Islet precursor cell (in vitro differentiated cells): ENCODE data around the gene MUC2.

ENCODE experiments used
- DNase-seq: peaks from one replicate; pipeline ENCODE4 v3.0.0-alpha.2; 2018

The MUC2 gene

DNA sequence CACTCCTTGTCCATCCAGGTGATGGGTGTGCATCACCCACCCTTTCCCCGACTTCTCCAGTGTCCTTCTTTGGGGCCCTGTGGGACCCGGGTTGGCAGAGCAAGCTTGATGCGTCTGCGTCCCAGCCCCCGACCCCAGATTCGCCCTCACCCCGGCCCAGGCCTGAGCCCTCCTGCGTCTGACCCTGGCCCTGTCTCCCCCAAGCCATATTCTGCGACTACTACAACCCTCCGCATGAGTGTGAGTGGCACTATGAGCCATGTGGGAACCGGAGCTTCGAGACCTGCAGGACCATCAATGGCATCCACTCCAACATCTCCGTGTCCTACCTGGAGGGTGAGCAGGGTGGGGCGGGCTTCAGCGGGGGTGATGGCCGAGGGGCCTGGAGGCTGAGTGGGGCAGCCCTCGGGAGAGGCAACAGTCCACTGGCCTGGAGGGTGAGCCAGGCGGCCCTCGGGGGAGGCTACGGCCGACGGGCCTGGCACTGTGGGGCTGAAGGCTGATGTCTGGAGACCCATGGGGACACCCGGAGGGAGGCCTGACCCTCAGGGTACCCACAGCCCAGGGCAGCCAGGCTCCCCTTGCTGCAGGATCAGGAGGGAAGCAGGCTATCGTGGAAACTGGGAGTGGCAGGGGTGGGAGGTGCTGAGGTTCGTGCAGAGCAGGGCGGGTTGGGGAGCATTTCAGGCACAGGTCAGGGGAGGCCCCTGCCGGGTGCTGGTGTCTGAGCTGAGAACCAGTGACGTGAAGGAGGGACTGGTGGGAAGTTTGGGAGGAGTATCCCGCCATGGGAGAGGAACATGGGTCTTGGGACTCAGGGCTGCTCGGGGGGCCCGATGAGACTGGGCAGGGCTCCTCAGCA is 15.3 kb downstream of the MUC2 start:
- no peak for DNase-seq

GRCh38 chr11:1090600-1091331 is 16.1 kb downstream of the MUC2 start:
- DNase-seq, result no peak

GRCh38 chr11:1091332-1092083 is 16.8 kb downstream of the MUC2 start:
- no peak for DNase-seq

- no peak for DNase-seq
Observed at GRCh38 chr11:1092145-1092670, 17.5 kb downstream of the MUC2 start.

DNA sequence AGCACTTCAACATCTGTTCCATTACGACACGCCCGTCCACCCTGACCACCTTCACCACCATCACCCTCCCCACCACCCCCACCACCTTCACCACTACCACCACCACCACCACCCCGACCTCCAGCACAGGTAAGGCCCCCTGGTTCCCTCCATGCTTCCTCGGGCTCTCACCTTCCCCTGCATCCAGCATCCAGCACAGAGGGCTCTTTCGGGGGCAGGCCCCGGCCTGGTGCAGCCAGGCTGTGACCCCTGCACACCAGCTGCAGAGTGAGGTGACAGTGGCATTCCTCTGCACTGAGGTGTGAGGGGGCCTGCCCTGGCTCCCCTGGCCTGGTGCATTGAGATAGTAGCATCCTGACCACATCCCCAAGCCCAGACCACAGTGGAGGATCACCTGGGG is 18.2 kb downstream of the MUC2 start:
- no peak for DNase-seq

DNA sequence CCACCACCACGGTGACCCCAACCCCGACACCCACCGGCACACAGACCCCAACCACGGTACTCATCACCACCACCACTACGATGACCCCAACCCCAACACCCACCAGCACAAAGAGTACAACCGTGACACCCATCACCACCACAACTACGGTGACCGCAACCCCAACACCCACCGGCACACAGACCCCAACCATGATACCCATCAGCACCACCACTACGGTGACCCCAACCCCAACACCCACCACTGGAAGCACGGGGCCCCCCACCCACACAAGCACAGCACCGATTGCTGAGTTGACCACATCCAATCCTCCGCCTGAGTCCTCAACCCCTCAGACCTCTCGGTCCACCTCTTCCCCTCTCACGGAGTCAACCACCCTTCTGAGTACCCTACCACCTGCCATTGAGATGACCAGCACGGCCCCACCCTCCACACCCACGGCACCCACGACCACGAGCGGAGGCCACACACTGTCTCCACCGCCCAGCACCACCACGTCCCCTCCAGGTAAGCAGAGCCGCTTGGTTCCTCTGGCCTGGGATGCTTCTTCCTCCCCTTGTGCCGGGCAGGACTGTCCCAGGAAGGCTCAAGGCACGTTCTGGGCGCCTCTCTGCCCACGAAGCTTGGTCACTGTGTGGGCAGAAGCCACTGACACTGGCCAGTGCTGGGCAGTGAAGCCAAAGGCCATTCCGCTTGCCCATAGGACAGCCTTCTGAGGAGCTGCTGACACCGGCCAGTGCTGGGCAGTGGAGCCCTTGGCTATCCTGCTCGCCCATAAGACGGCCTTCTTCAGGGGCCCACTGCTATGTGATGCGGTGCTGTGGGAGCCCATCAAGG is 25.1 kb downstream of the MUC2 start:
- DNase-seq, result no peak

- DNase-seq, result no peak
Observed at GRCh38 chr11:1100417-1101245, 26.0 kb downstream of the MUC2 start.

DNA sequence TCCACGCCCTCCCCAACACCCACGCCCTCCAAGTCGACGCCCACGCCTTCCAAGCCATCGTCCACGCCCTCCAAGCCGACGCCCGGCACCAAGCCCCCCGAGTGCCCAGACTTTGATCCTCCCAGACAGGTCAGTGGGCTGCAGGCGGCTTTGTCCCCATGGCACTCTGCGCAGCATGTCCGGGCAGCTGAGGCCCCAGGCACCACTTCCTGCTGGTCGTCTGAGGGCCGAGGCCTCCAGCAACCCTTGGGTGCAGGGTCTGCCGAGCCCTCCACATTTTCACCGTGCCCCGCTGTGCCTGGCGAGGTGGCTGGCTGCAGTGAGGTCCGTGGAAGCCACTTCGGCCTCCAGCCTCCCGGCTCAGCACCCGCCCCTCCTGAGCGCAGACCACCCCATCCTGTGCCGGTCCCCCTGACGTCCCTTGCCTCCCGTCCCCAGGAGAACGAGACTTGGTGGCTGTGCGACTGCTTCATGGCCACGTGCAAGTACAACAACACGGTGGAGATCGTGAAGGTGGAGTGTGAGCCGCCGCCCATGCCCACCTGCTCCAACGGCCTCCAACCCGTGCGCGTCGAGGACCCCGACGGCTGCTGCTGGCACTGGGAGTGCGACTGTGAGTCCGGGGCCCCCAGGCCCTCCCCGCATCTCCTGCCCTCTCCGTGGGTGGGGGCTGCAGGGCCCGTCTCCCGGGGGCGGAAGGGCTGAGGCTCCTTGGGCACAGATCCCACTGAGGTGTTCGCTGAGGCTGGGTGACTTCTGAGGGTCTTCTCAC is 26.8 kb downstream of the MUC2 start:
- DNase-seq, result no peak

- DNase-seq, result no peak
Observed at GRCh38 chr11:1102221-1102971, 27.7 kb downstream of the MUC2 start.

GRCh38 chr11:1102996-1103395 is 28.3 kb downstream of the MUC2 start:
- no peak for DNase-seq

- no peak for DNase-seq
Observed at GRCh38 chr11:1103401-1104360, 29.0 kb downstream of the MUC2 start.

GRCh38 chr11:1104411-1105182 is 29.9 kb downstream of the MUC2 start:
- DNase-seq, result no peak

DNA sequence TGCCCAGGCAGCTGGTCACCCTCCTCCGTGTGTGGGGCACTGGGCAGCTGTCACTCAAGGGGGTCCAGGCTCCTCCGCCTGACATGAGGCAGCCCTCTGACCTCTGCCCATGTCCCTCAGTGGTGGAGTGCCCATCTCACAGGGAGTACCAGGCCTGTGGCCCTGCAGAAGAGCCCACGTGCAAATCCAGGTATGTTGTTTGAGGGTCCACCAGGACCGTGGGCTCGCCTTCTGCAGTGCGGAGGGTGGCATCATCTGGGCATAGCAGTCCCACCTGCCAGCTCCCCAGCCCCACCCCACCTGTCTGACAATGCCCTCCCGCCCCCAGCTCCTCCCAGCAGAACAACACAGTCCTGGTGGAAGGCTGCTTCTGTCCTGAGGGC is 30.5 kb downstream of the MUC2 start:
- no peak for DNase-seq

- DNase-seq, result no peak
Observed at GRCh38 chr11:1106387-1106786, 31.7 kb downstream of the MUC2 start.

GRCh38 chr11:1107316-1108245 is 32.9 kb downstream of the MUC2 start:
- no peak for DNase-seq

DNA sequence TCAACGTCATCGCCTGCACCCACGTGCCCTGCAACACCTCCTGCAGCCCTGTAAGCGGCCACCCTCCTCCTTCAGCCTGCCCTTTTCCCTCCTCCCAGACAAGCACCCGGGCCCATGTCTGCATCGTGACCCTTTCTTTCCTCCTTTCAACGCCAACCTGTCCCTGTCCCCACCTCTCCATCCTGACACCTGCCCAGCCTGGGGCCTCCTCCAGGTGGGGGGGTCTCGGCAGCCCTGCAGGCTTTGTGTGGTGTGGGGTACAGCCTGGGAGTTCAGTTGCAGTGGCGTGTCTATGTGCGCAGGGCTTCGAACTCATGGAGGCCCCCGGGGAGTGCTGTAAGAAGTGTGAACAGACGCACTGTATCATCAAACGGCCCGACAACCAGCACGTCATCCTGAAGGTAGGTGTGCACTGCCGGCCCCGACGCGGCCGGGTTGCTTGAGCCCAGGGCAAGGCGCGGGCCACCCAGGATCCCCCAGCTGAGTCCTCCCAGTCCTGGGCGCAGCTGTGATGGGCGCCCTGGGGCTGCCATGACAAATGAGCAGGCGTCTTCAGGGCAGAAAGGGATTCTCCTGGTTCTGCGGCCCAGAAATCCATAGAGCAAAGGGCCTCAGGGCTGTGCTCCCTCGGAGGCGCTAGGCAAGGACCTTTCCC is 33.7 kb downstream of the MUC2 start:
- DNase-seq, result no peak
